ENCODE data around the gene C4A. TPM values are rescaled to one million over a fixed set of nuclear protein-coding genes. Genes with fewer than 3 reads are reported as not detected.
"Not testable (repeated sequence)": the region's sequence is repeated elsewhere in the genome, so short reads cannot be mapped to it uniquely, and the experiment has no call there.

The C4A gene
- total RNA-seq, 1 experiment from 2014 or later: 4.3 TPM

GRCh38 chr6:32005538-32005880 is 23.7 kb downstream of the C4A start:
- not testable (repeated sequence) for H3K27me3 ChIP-seq (ENCODE audit: insufficient read depth, low read length); H4K8ac ChIP-seq (replicated peaks; ENCODE audit: insufficient read length, low read depth, low read length); H3K79me2 ChIP-seq (ENCODE audit: insufficient read depth, low read length); H2BK20ac ChIP-seq (ENCODE audit: low read depth, low read length, poor library complexity, severe bottlenecking); H3K14ac ChIP-seq (ENCODE audit: insufficient read depth, low read length); H3K27ac ChIP-seq (ENCODE audit: insufficient read length, low read depth, low read length); H2BK5ac ChIP-seq (ENCODE audit: insufficient read length, low read length); H2BK12ac ChIP-seq (ENCODE audit: insufficient read length, low read depth, low read length); H4K5ac ChIP-seq (ENCODE audit: insufficient read length, low read depth, low read length); H2AFZ ChIP-seq (ENCODE audit: low read length); H3K23me2 ChIP-seq (ENCODE audit: insufficient read length, low read depth, low read length, poor library complexity, severe bottlenecking); H3K9me3 ChIP-seq (ENCODE audit: control insufficient read depth, low read depth, low read length); DNase-seq; H3K18ac ChIP-seq (ENCODE audit: insufficient read length, low read depth, low read length); H3K56ac ChIP-seq (ENCODE audit: insufficient read length, low read depth, low read length); H2AK5ac ChIP-seq (ENCODE audit: insufficient read length, low read length); H2BK120ac ChIP-seq (ENCODE audit: low read depth, low read length, poor library complexity, severe bottlenecking); H4K91ac ChIP-seq (ENCODE audit: insufficient read length, low read depth, low read length); H3K4me3 Mint-ChIP-seq; H3K4me1 Mint-ChIP-seq; H4K20me1 ChIP-seq (ENCODE audit: control insufficient read depth, insufficient read depth, insufficient read length); H3K4me1 ChIP-seq (ENCODE audit: insufficient read depth, low read length); H3T11ph ChIP-seq (ENCODE audit: low read length); H3K27me3 Mint-ChIP-seq (ENCODE audit: low read depth); H3K9ac ChIP-seq (ENCODE audit: extremely low read depth, insufficient read length, low read length); H3K79me1 ChIP-seq (ENCODE audit: insufficient read depth, low read depth, low read length, poor library complexity, severe bottlenecking); H3K4me2 ChIP-seq (ENCODE audit: insufficient read depth, insufficient read length, low read length); H3K23ac ChIP-seq (ENCODE audit: insufficient read length, low read depth, low read length); H2BK15ac ChIP-seq (ENCODE audit: low read depth, low read length); H3K27ac Mint-ChIP-seq; H3K9me3 Mint-ChIP-seq; H3K4ac ChIP-seq (ENCODE audit: low read depth, low read length); H3K36me3 Mint-ChIP-seq (ENCODE audit: insufficient read depth in 1 of 3, low read depth in 3 of 3)
- no CpG with 5 or more reads among the region's 9 CpGs for WGBS (ENCODE audit: extremely low coverage, insufficient read length, low lambda C conversion rate)

GRCh38 chr6:32005991-32006529 is 24.2 kb downstream of the C4A start:
- H3K27me3 Mint-ChIP-seq (ENCODE audit: low read depth); H3K27me3 ChIP-seq (ENCODE audit: insufficient read depth, low read length); DNase-seq; H3K27ac ChIP-seq (ENCODE audit: insufficient read length, low read depth, low read length); H2BK12ac ChIP-seq (ENCODE audit: insufficient read length, low read depth, low read length); H4K91ac ChIP-seq (ENCODE audit: insufficient read length, low read depth, low read length); H2BK5ac ChIP-seq (ENCODE audit: insufficient read length, low read length); H3K79me1 ChIP-seq (ENCODE audit: insufficient read depth, low read depth, low read length, poor library complexity, severe bottlenecking); H3K36me3 Mint-ChIP-seq (ENCODE audit: insufficient read depth in 1 of 3, low read depth in 3 of 3); H4K8ac ChIP-seq (replicated peaks; ENCODE audit: insufficient read length, low read depth, low read length); H3K14ac ChIP-seq (ENCODE audit: insufficient read depth, low read length); H3K56ac ChIP-seq (ENCODE audit: insufficient read length, low read depth, low read length); H3K9me3 ChIP-seq (ENCODE audit: control insufficient read depth, low read depth, low read length); H4K5ac ChIP-seq (ENCODE audit: insufficient read length, low read depth, low read length); H3K4me1 ChIP-seq (ENCODE audit: insufficient read depth, low read length); H3K9ac ChIP-seq (ENCODE audit: extremely low read depth, insufficient read length, low read length); H2BK20ac ChIP-seq (ENCODE audit: low read depth, low read length, poor library complexity, severe bottlenecking); H3K27ac Mint-ChIP-seq; H3K23me2 ChIP-seq (ENCODE audit: insufficient read length, low read depth, low read length, poor library complexity, severe bottlenecking); H3K4me2 ChIP-seq (ENCODE audit: insufficient read depth, insufficient read length, low read length); H3K18ac ChIP-seq (ENCODE audit: insufficient read length, low read depth, low read length); H3K4ac ChIP-seq (ENCODE audit: low read depth, low read length); H2AK5ac ChIP-seq (ENCODE audit: insufficient read length, low read length); H2AFZ ChIP-seq (ENCODE audit: low read length); H3T11ph ChIP-seq (ENCODE audit: low read length); H2BK15ac ChIP-seq (ENCODE audit: low read depth, low read length); H2BK120ac ChIP-seq (ENCODE audit: low read depth, low read length, poor library complexity, severe bottlenecking); H3K9me3 Mint-ChIP-seq; H3K23ac ChIP-seq (ENCODE audit: insufficient read length, low read depth, low read length); H3K4me1 Mint-ChIP-seq; H4K20me1 ChIP-seq (ENCODE audit: control insufficient read depth, insufficient read depth, insufficient read length); H3K79me2 ChIP-seq (ENCODE audit: insufficient read depth, low read length); H3K4me3 Mint-ChIP-seq: not testable (repeated sequence)
- no CpG with 5 or more reads among the region's 8 CpGs for WGBS (ENCODE audit: extremely low coverage, insufficient read length, low lambda C conversion rate)

Data from H9 (cell line).